Adipose tissue (tissue), 3 donors: ENCODE data around the gene HES6. TPM values are rescaled to one million over a fixed set of nuclear protein-coding genes. Genes with fewer than 3 reads are reported as not detected.

ENCODE experiments used
- H3K27ac ChIP-seq: one replicate; pipeline ENCODE4 v1.5.1; 2013; ENCODE audit warnings: low read depth, low read length
- WGBS, 3 donors: extraction: QIAGEN DNeasy Blood & Tissue Kit; methylation state at CpG; one replicate each; pipeline ENCODE4 v1.1.7; 2013; 5-methylcytosine and 5-hydroxymethylcytosine counted together
- polyA plus RNA-seq, 3 donors: library from polyadenylated mRNA; stranded (reverse); fragments of 200-250 nt; gene quantifications; one replicate each; pipeline ENCODE4 v1.2.3, GENCODE V29; 2013
- donor health status: healthy with polysubstance abuse.
- donor health status: Bipolar disorder and iron deficiency.
- donor health status: healthy.

Gene HES6
- polyA plus RNA-seq = 10 to 100 TPM in 1 of 3 donors, 1 to 10 TPM in 2; 2.9 to 24.4 (median 3.5) TPM

- WGBS, 3 donors = 0 to 1% (median 1%) methylated on average over 74 to 105 of the region's 105 CpGs
- H3K27ac ChIP-seq = no peak within 1 kb of the TSS
These were observed at the start of gene HES6 for GRCh38 chr2:238239863-238240756. Gene HES6, minus strand, starts transcription at chr2:238240038. Its CDS starts 133 bp downstream, at chr2:238239905.

GRCh38 chr2:238289574-238289973, 49.7 kb upstream of the HES6 start:
- H3K27ac ChIP-seq = no peak overlapping the region
- 34 to 48% (median 37%) methylated on average over 13 of the region's 13 CpGs for WGBS, 3 donors

- H3K27ac ChIP-seq = peak overlapping the region; percentile 63
- WGBS, 3 donors = 0 to 2% (median 0%) methylated on average over 91 to 108 of the region's 108 CpGs
These were observed 49.1 kb upstream of the HES6 start for GRCh38 chr2:238288650-238289573.

- peak within 1 kb of the TSS; percentile 70 for H3K27ac ChIP-seq
- WGBS, 3 donors = 0 to 1% (median 0%) methylated on average over 54 to 65 of the region's 65 CpGs
These were observed 48.2 kb upstream of the HES6 start, which contains the start of gene PER2 for GRCh38 chr2:238287737-238288649. Gene PER2, minus strand, starts transcription at chr2:238288610. Its CDS starts 10,674 bp downstream, at chr2:238277936.

- 29 to 72% (median 71%) methylated on average over 11 of the region's 11 CpGs for WGBS, 3 donors
These were observed 47.3 kb upstream of the HES6 start for GRCh38 chr2:238286987-238287736.

GRCh38 chr2:238286551-238286950, 46.7 kb upstream of the HES6 start:
- H3K27ac ChIP-seq = peak overlapping the region; percentile 70
- WGBS, 3 donors = 15 to 43% (median 42%) methylated on average over 7 of the region's 7 CpGs

More at GRCh38 chr2:238286987-238287736, 47.3 kb upstream of the HES6 start:
- peak overlapping the region; percentile 70 for H3K27ac ChIP-seq

- WGBS, 3 donors = 30 to 72% (median 52%) methylated on average over 7 of the region's 7 CpGs
These were observed 46.3 kb upstream of the HES6 start for GRCh38 chr2:238286095-238286494.

GRCh38 chr2:238285653-238286082, 45.8 kb upstream of the HES6 start:
- 25 to 57% (median 45%) methylated on average over 7 of the region's 7 CpGs for WGBS, 3 donors

More at GRCh38 chr2:238286095-238286494, 46.3 kb upstream of the HES6 start:
- peak overlapping the region; percentile 43 for H3K27ac ChIP-seq

GRCh38 chr2:238284802-238285515, 45.1 kb upstream of the HES6 start:
- 52 to 89% (median 77%) methylated on average over 11 of the region's 11 CpGs for WGBS, 3 donors
- H3K27ac ChIP-seq = peak overlapping the region; percentile 65

More at GRCh38 chr2:238285653-238286082, 45.8 kb upstream of the HES6 start:
- H3K27ac ChIP-seq = peak overlapping the region; percentile 43

- WGBS, 3 donors = 92 to 94% (median 92%) methylated on average over 15 to 17 of the region's 17 CpGs
- H3K27ac ChIP-seq = no peak overlapping the region
These were observed 43.3 kb upstream of the HES6 start for GRCh38 chr2:238282861-238283738.

- 85 to 92% (median 89%) methylated on average over 13 of the region's 13 CpGs for WGBS, 3 donors
- no peak overlapping the region for H3K27ac ChIP-seq
These were observed 42.1 kb upstream of the HES6 start for GRCh38 chr2:238281826-238282480.

- 87 to 93% (median 91%) methylated on average over 12 of the region's 12 CpGs for WGBS, 3 donors
- no peak overlapping the region for H3K27ac ChIP-seq
These were observed 40.4 kb upstream of the HES6 start for GRCh38 chr2:238280083-238280825.

- no peak overlapping the region for H3K27ac ChIP-seq
- 88 to 96% (median 95%) methylated on average over 6 of the region's 6 CpGs for WGBS, 3 donors
These were observed 39.5 kb upstream of the HES6 start for GRCh38 chr2:238279324-238279682.

- WGBS, 3 donors = 73 to 79% (median 78%) methylated on average over 9 of the region's 9 CpGs
- no peak overlapping the region for H3K27ac ChIP-seq
These were observed 38.9 kb upstream of the HES6 start for GRCh38 chr2:238278626-238279323.
